Measurements from ENCODE around the gene TNN.

- no peak for TF ChIP-seq EZH2 (IDR thresholded peaks at IDR 0.05; ENCODE audit: borderline replicate concordance, low read depth, low read length, poor library complexity, severe bottlenecking)
- TF ChIP-seq, protein P1, sequence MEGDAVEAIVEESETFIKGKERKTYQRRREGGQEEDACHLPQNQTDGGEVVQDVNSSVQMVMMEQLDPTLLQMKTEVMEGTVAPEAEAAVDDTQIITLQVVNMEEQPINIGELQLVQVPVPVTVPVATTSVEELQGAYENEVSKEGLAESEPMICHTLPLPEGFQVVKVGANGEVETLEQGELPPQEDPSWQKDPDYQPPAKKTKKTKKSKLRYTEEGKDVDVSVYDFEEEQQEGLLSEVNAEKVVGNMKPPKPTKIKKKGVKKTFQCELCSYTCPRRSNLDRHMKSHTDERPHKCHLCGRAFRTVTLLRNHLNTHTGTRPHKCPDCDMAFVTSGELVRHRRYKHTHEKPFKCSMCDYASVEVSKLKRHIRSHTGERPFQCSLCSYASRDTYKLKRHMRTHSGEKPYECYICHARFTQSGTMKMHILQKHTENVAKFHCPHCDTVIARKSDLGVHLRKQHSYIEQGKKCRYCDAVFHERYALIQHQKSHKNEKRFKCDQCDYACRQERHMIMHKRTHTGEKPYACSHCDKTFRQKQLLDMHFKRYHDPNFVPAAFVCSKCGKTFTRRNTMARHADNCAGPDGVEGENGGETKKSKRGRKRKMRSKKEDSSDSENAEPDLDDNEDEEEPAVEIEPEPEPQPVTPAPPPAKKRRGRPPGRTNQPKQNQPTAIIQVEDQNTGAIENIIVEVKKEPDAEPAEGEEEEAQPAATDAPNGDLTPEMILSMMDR (conservative IDR thresholded peaks at IDR 0.05; ENCODE audit: low read depth, low read length): no peak
Observed at GRCh38 chr1:175124861-175125260, 57.2 kb downstream of the TNN start.

Measured in A673 (cell line).